K562 (cell line): Measurements from ENCODE around the gene BZW2. TPM values are rescaled to one million over a fixed set of nuclear protein-coding genes. Genes with fewer than 3 reads are reported as not detected.

Experiments used
- BMI1 ChIP-seq: fragments of 150-350 bp; IDR thresholded peaks from 2 replicates; pipeline ENCODE4 v1.6.1; 2014; ENCODE audit warnings: low read length
- CBFA2T2 ChIP-seq: fragments of 450-650 bp; conservative IDR thresholded peaks from 2 replicates; pipeline ENCODE4 v1.6.1; 2017; ENCODE audit warnings: mild to moderate bottlenecking
- ELF2 ChIP-seq: fragments of 250-450 bp; sonication (Bioruptor Pico); IDR thresholded peaks from 2 replicates; pipeline ENCODE4 v1.5.0; 2021; ENCODE audit warnings: mild to moderate bottlenecking
- FIP1L1 ChIP-seq: fragments of 200-400 bp; formaldehyde crosslinking; IDR thresholded peaks from 2 replicates; pipeline ENCODE4 v1.6.1; 2018; ENCODE audit warnings: mild to moderate bottlenecking, low read depth, low read length; ENCODE audit not compliant: poor library complexity, severe bottlenecking
- FOXK1 ChIP-seq: sonication (generic); formaldehyde crosslinking; IDR thresholded peaks from 2 replicates; pipeline ENCODE4 v1.8.0; 2022; ENCODE audit warnings: missing genetic modification reagents, mild to moderate bottlenecking, borderline replicate concordance
- HNRNPK ChIP-seq: fragments of 200-400 bp; formaldehyde crosslinking; IDR thresholded peaks from one replicate; pipeline ENCODE4 v1.6.1; 2018; ENCODE audit warnings: mild to moderate bottlenecking, low read depth, low read length; ENCODE audit not compliant: poor library complexity, severe bottlenecking
- KDM1A ChIP-seq, 2 experiments: fragments of 450-650 bp; IDR thresholded peaks; 2 replicates each; pipeline ENCODE4 v1.6.1; 2016; ENCODE audit warnings: mild to moderate bottlenecking in 2 of 2
- NELFE ChIP-seq: IDR thresholded peaks from 2 replicates; pipeline ENCODE4 v1.6.1; 2011; ENCODE audit warnings: mild to moderate bottlenecking; ENCODE audit not compliant: insufficient read depth, insufficient read length
- NFIC ChIP-seq: fragments of 450-650 bp; IDR thresholded peaks from 2 replicates; pipeline ENCODE4 v1.6.1; 2017; ENCODE audit warnings: mild to moderate bottlenecking, inconsistent platforms
- SIX5 ChIP-seq, 2 experiments: IDR thresholded peaks; 2 replicates each; pipeline ENCODE4 v1.6.1; 2011; ENCODE audit warnings: low read length in 2 of 2, borderline replicate concordance in 1 of 2, low read depth in 1 of 2, mild to moderate bottlenecking in 1 of 2, moderate library complexity in 1 of 2; ENCODE audit not compliant: insufficient read depth in 1 of 2
- SP2 ChIP-seq: IDR thresholded peaks from 2 replicates; pipeline ENCODE4 v1.6.1; 2011; ENCODE audit warnings: mild to moderate bottlenecking, low read depth, low read length, moderate library complexity; ENCODE audit not compliant: poor library complexity, severe bottlenecking; ENCODE audit errors: extremely low read depth
- TGIF2 ChIP-seq: sonication (generic); formaldehyde crosslinking; IDR thresholded peaks from 2 replicates; pipeline ENCODE4 v1.8.1; 2022; ENCODE audit warnings: mild to moderate bottlenecking, missing genetic modification reagents, moderate library complexity
- VEZF1 ChIP-seq: fragments of 200-800 bp; sonication (Bioruptor generic); IDR thresholded peaks from 2 replicates; pipeline ENCODE4 v1.6.1; 2017; ENCODE audit warnings: missing genetic modification characterization, missing compliant biosample characterization
- ZBTB40 ChIP-seq, 2 experiments: fragments of 450-650 bp in 1 of 2; sonication (generic) in 1 of 2; formaldehyde crosslinking in 1 of 2; IDR thresholded peaks; 2 replicates each; pipeline versions ENCODE4 v1.7.1 to v1.9.0; 2016 to 2022; ENCODE audit warnings: inconsistent platforms in 1 of 2, mild to moderate bottlenecking in 1 of 2, missing genetic modification reagents in 1 of 2
- ZFPM2 ChIP-seq: fragments of 250-450 bp; sonication (Bioruptor Pico); IDR thresholded peaks from 2 replicates; pipeline ENCODE4 v1.5.1; 2022; ENCODE audit warnings: mild to moderate bottlenecking
- ZNF174 ChIP-seq: fragments of 250-450 bp; sonication (Bioruptor Pico); IDR thresholded peaks from 2 replicates; pipeline ENCODE4 v1.4.0; 2020; ENCODE audit warnings: mild to moderate bottlenecking
- ZNF175 ChIP-seq: fragments of 200-800 bp; sonication (Bioruptor generic); IDR thresholded peaks from 2 replicates; pipeline ENCODE4 v1.6.1; 2016; ENCODE audit warnings: low read depth, mild to moderate bottlenecking, missing genetic modification characterization, missing compliant biosample characterization
- ZNF780A ChIP-seq: fragments of 250-450 bp; sonication (Bioruptor Pico); IDR thresholded peaks from 2 replicates; pipeline ENCODE4 v1.5.0; 2021; ENCODE audit warnings: mild to moderate bottlenecking
- polyA plus RNA-seq, 8 experiments: library from polyadenylated mRNA; depleted of rRNA in 4 of 8; stranded (reverse) in 5 of 8; unstranded in 3 of 8; fragments of >200 nt; fragmentation: Nextera tagmentation in 2 of 8; fragmentation: Illumina TruSeq in 1 of 8; extraction: Ambion mirVana in 2 of 8; extraction: Trizol in 1 of 8; gene quantifications; 2 replicates each; pipeline versions ENCODE4 v1.2.1 to v1.2.3, GENCODE V29; 2011 to 2014; ENCODE audit warnings: inconsistent platforms in 1 of 8, missing spikeins in 1 of 8
- total RNA-seq, 7 experiments: library from RNA; depleted of rRNA in 6 of 7; stranded (reverse); fragments of >200 nt in 6 of 7; fragmentation: Illumina TruSeq in 2 of 7; extraction: Trizol in 2 of 7; gene quantifications; 2 replicates each; pipeline versions ENCODE4 v1.2.1 to v1.2.3, GENCODE V29; 2011 to 2021; ENCODE audit warnings: low replicate concordance in 1 of 7

The BZW2 gene
- total and polyA plus RNA-seq, 9 of the 15 experiments (the other 6 are each of a cell fraction or from before 2014, with no cell fraction given), result 140 to 316 (median 173) TPM

- peak; percentile 70 for TF ChIP-seq ZBTB40 (IDR thresholded peaks at IDR 0.05)
- TF ChIP-seq ZBTB40 (CRISPR knock-in tag; IDR thresholded peaks at IDR 0.05), result no peak
- no peak for TF ChIP-seq ZFPM2
- no peak for TF ChIP-seq FOXK1 (CRISPR knock-in tag)
- no peak for TF ChIP-seq ZNF780A (CRISPR knock-in tag)
- no peak for TF ChIP-seq FIP1L1
- no peak for TF ChIP-seq NELFE
- TF ChIP-seq HNRNPK, result no peak
- no peak for TF ChIP-seq ELF2 (CRISPR knock-in tag)
- TF ChIP-seq SIX5 (IDR thresholded peaks at IDR 0.05; ENCODE audit: borderline replicate concordance in 1 of 2, insufficient read depth in 1 of 2, low read depth in 1 of 2, low read length in 2 of 2), result no peak
- TF ChIP-seq SP2, result no peak
- TF ChIP-seq ZNF175, result peak; percentile 92
- TF ChIP-seq TGIF2, result no peak
- no peak for TF ChIP-seq NFIC
- no peak for TF ChIP-seq CBFA2T2
- no peak for TF ChIP-seq KDM1A (IDR thresholded peaks at IDR 0.05)
- no peak for TF ChIP-seq BMI1
- TF ChIP-seq VEZF1, result no peak
- TF ChIP-seq ZNF174 (CRISPR knock-in tag), result no peak
These were observed 22.3 kb downstream of the BZW2 start (continued) for GRCh38 chr7:16668049-16668858.
